Neural progenitor cell (in vitro differentiated cells): ENCODE data around the gene ACACB.

Source experiments
- EZH2phosphoT487 ChIP-seq: fragments of 200-600 bp; sonication (generic); IDR thresholded peaks from 2 replicates; pipeline ENCODE4 v1.6.1; 2017; ENCODE audit warnings: antibody characterized with exemption
- TF ChIP-seq, protein P1 (sequence below): fragments of 200-600 bp; sonication (generic); IDR thresholded peaks from 2 replicates; pipeline ENCODE4 v1.5.1; 2017; ENCODE audit warnings: antibody characterized with exemption, mild to moderate bottlenecking

DNA sequence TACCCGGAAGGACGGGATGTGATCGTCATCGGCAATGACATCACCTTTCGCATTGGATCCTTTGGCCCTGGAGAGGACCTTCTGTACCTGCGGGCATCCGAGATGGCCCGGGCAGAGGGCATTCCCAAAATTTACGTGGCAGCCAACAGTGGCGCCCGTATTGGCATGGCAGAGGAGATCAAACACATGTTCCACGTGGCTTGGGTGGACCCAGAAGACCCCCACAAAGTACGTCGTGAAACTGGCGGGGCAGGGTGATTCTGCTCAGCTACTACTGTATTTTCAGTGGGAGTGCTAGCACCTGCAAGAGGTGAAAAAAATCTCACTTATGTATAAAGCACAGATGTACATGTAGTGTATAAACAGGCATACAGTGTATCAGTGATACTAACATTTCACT lies 129.8 kb downstream of the ACACB start:
- TF ChIP-seq, protein P1, sequence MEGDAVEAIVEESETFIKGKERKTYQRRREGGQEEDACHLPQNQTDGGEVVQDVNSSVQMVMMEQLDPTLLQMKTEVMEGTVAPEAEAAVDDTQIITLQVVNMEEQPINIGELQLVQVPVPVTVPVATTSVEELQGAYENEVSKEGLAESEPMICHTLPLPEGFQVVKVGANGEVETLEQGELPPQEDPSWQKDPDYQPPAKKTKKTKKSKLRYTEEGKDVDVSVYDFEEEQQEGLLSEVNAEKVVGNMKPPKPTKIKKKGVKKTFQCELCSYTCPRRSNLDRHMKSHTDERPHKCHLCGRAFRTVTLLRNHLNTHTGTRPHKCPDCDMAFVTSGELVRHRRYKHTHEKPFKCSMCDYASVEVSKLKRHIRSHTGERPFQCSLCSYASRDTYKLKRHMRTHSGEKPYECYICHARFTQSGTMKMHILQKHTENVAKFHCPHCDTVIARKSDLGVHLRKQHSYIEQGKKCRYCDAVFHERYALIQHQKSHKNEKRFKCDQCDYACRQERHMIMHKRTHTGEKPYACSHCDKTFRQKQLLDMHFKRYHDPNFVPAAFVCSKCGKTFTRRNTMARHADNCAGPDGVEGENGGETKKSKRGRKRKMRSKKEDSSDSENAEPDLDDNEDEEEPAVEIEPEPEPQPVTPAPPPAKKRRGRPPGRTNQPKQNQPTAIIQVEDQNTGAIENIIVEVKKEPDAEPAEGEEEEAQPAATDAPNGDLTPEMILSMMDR, result no peak
- TF ChIP-seq EZH2phosphoT487, result no peak
